SIG-M5 treated with dmso at 0.1 percent for 504 hours (cell line): Measurements from ENCODE around the gene PFKP.

Experiments
- DNase-seq: peaks from one replicate; lab custom pipeline; 2025; ENCODE audit not compliant: unreplicated experiment; lab: John Stamatoyannopoulos, UW

PFKP gene

DNA sequence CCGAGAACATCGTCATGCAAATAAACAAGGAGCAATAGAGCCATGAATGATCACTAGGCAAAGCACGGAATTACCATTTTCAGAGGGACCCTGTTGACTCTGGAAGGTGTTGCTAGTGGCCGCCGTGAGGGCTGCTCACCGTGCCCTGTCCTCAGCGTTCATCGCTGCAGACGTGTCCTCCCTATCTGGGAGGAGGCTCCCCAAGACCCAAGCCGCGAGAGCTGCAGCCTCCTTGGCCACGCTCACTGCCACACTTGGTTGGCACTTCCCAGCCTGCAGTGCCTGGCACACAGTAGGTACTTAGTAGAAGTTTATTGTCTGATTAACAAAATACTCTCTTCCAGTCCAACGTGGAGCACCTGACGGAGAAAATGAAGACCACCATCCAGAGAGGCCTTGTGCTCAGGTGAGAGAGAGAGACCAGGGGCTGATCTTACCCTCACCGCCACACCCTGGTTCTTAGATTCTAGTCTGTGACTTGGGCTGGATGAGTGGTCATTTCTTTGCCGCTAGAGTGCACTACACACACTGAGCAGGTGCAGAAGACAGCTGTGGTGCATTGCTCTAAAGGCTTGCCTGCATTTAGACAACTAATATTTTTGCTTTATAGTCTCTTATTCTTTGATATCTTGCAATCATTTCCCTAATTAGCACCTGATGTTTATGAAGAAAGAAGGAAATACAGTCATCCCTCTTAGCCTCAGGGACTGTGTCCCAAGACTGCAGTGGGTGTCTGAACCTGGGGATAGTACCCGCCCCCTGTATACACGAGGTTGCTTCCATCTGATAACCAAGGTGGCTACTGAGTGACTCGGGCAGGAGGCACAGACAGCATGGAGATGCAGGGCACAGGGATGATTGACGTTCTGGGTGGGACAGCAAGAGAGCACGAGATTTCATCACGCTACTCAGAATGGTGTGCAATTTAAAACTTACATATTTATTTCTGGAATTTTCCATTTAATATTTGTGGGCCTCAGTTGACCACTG lies 65.0 kb downstream of the PFKP start:
- no peak for DNase-seq

GRCh38 chr10:3133948-3134347 lies 66.6 kb downstream of the PFKP start:
- no peak for DNase-seq

DNA sequence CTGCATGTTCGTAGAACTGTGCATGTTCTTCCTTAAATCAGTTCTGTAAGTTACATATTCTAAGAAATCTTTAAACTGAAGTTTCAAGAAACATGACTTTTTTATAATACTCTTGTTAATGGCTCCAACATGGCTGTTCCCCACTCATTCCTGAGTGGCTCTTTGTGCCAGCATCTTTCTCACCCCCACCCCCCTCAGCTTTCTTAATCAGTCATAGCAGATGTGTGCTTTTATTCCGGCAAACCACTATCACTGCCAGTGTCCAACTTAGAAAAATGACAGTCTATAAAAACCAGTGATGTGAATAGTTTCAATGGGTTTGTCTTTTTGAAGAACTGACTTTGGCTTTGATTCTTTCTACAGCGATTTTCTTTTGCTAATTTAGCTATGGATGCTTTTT lies 67.7 kb downstream of the PFKP start:
- no peak for DNase-seq

- DNase-seq: no peak
Measured at GRCh38 chr10:3136336-3136735, 69.0 kb downstream of the PFKP start.

DNA sequence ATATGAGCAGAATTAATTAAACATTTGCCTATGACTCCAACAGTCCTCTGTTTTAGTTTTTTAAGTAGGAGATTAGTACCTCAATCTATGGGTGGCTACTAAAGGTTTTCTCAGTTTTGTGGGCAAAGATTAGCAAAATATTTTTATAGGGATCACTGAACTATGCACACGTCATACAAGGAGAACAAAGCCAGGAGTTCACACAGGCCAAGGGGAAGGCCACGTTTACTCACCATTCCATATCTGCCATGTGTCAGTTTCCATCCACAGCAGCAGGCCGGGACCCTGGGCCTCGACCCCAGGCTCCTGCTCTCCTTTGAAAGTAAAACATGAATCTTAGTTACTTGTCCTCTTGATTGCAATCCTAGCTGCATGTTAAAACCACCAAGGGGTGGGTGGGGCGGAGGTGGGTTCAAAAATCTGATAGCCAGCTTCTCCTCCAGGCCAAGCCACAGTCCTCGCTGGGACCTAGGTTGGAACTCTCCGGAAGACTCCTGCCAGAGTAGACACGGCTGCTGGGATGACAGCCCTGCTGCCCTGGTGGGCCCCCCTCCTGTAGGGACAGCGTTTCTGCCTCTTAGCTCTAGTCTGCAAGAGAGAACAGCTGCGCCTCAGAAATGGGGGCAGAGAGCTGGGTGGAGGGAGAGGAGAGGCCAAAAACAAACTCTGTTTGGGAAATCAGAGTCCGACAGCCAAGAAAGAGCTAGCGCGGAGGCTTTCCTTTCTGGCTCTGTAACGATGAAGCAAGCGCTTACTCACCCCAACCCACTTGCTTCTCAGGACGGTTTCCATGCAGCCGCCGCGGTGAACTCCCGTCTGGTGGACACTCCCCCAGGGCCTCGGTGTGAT lies 69.6 kb downstream of the PFKP start:
- no peak for DNase-seq

DNA sequence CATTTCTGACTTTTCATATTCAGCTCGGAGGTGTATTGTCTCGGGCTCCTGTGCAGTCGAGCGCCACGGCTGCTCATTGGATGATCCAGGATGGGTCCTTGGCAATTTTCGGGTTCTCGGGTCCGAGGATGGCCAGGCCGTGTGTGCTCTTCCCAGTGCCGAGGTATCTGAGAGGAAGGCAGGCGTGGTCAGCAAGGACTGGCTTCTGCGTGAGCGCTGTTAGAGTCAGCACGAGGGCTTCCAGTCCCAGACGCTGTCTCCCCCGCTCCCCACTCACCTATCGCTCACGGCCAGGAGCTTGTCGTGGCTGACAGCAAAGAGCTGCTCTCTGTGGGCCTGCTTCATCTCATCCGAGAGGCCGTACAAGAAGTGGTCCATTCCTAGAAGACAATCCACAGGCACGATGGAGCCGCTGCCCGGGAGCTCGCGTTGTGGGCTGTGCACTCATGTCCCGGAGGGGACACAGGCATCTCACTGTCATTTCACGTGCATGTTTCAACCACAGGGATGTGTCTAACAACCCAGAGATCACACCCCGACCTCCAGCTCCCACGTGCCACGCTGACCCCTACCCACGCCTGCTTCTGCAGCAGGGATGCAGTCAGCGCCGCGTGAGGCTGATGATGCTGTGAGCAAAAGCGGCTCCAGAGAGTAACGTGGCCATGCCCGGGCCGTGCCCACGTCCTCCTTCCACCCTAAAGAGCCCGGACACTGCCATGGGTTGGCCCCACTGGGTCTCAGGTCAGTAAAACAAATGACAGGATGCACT lies 70.8 kb downstream of the PFKP start:
- no peak for DNase-seq

DNA sequence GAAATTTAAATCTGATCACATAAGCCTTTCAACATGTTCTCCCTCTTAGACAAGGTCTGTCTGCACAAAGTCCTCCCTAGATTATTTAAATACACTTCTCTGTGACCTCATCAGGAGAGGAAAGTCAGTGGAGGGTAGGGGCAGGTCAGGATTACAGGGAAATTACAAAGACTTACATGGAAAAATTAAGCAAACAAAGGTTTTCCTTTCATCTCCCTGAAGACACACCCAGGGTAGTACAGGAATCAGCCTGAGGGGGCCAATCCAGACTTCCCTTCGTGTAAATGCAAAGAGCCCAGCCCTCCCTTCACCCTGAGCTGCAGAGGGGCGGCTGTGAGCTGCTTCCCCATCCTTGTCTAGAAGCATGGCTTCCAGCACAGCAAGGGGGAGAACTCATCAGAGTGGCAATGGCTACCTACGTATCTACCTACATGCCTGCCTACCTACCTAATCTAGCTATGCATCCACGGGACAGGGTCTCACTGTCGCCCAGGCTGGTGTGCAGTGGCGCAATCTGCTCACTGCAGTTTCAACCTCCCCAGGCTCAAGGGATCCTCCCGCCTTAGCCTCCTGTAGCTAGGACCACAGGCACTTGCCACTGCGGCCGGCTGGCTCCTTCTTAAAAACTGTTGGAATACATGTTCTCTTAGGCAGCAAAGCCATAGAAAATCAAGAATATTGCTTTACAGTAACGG lies 72.0 kb downstream of the PFKP start:
- no peak for DNase-seq

DNA sequence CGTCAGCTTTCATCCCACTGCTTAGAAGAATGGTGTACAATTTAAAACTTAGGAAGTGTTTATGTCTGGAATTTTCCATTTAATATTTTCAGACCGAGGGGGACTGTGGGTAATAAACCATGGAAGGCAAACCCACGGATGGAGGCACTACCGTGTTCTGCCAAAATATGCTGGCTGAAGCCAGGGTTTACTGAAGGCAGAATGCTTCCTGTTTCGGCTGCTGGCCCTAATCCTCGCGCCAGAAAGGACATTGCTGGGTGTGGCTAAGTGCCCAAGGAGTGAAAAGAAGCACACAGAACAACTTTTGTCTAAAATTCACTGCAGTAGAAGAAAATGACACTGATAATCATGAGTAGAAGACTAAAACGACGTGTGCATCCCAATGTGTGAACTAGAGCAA lies 72.9 kb downstream of the PFKP start:
- DNase-seq: no peak

- no peak for DNase-seq
Measured at GRCh38 chr10:3141351-3142005, 74.1 kb downstream of the PFKP start.

DNA sequence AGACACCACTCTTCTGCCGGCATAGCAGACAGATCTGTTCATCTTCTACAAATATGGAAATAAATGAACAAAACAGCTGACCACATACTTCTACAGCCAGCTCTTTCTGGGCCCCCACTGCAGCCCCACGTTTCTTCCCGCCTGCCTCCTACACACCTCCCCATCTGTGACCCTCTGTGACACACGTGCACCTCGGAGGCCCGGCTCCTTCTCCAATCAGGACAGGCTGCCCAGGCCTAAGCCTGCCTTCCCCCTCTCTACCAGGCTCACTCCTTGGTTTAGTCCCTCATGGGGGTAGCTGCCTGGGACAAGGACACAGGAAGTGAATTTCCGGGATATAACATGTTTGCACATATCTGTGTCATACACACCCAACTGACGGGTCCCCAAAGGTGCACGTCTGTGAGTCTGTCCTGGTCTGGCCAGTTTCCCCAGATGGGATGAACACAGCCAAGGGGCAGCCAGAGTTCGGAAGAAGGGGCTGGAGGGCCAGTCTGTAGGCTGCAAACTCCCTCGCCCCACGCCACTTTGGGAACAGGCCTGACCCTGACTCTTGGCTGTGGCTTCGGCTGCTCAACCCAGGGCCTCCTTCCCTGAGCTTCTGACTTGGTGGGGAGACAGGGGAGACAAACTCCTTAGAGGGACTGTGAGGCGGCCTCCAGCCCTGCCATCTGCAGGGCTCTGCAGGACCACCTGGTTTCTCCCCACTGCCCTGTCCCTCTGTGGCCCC lies 75.0 kb downstream of the PFKP start:
- no peak for DNase-seq

GRCh38 chr10:3143366-3143765 lies 76.0 kb downstream of the PFKP start:
- no peak for DNase-seq

- DNase-seq: no peak
Measured at GRCh38 chr10:3143791-3144434, 76.6 kb downstream of the PFKP start.

DNA sequence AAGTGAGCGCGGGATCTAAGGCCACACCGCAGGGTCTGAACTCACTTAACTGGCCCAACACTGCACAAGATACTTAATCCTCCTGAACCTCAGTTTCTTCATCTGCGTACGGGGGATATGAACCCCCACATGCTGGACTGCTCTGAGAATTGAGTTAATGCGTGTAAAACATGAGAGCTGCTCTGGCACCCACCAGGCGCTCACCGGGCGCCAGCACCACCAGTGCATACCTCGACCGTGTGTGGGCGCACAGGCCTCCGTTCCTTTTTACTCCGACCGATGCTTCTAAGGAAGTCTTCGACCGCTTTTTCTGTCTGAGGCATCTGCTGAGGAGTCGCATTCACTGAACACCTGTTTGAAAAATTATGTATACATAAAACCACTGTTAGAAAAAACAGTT lies 78.0 kb downstream of the PFKP start:
- no peak for DNase-seq

- no peak for DNase-seq
Measured at GRCh38 chr10:3146289-3146688, 78.9 kb downstream of the PFKP start.

DNA sequence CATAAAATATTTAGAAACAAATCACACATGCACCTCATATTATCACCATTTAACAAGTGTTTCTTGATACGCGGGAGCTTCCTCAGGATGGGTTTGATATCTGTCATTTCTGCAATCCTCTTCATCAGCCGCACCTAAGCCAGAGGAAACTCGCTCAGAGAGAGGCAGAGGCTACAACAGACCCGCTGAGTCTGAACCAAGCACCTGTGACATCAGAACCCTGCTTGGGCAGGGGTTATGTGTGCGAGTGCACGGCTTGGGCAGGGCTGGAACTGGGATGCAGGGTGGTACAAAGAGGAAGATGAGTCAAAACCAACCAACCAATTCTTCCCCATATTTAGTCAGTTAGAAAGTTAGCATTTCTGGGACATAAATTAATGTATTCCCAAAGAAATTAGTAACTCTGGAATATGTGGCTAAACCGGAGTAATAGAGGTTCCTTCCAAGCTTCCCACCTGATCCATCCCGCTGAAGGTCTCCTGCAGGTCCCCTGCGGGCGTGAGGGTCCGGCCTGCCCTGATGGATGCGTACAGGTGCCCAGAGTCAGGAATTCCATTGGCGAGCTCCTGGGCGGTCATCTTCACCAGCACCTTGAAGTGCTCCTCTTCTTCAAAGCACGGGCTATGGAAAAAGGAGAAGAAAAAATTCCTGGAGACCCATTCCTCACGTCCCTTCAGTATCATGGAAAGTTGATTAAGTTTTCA lies 79.9 kb downstream of the PFKP start:
- DNase-seq: no peak

- DNase-seq: no peak
Measured at GRCh38 chr10:3148041-3148440, 80.7 kb downstream of the PFKP start.

DNA sequence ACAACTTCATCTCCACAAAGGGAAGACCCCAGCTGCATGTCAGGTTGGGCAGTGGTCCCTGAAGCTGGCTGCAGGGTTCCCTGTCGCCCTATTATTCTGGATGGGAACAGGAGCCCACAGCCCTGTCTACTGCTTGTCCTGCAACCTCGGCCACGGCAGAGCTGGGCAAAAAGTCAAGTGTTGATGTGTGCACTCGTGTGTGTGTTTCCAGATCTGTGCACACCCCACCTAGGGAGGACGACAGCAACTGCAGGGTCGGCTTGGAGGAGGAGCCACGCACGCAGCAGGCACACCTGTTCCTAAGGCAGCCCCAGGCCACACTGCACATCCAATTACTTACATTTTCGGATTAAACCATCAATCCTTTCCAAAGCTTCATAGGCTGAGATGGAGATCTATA lies 81.6 kb downstream of the PFKP start:
- no peak for DNase-seq

DNA sequence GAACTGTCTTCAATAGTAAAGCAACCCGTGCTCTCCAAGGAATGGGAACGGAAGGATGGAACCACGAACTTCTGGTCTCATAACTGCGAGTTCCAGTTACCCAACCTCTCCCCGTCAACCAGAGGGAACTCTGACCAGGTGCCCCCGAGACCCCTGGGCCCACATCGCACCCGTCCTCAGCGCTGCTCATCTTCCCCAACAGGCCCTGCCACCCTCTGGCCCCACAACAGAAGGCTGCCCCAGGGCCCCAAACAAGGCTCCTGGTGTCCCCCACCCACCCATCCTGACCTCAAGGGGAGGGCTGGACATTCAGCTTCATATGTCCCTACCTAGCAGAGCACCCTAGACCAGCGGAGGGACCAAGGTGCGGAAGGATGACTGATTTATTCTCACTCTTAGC lies 82.6 kb downstream of the PFKP start:
- DNase-seq: no peak
